NCI-H2196 (cell line): ENCODE results near the gene SQSTM1.
A peak's percentile ranks its signal among the peaks of the same experiment; 100 is the strongest.
"Not testable (repeated sequence)": the region's sequence is repeated elsewhere in the genome, so short reads cannot be mapped to it uniquely, and the experiment has no call there.

Experiments
- DNase-seq: peaks from one replicate; lab custom pipeline; 2025; ENCODE audit not compliant: unreplicated experiment; lab: John Stamatoyannopoulos, UW

Gene SQSTM1

GRCh38 chr5:179820483-179821297 is at the start of gene SQSTM1:
Gene SQSTM1 (plus strand): TSS chr5:179820905. CDS start chr5:179820937, 32 bp downstream.
- peak; percentile 80 for DNase-seq

DNA sequence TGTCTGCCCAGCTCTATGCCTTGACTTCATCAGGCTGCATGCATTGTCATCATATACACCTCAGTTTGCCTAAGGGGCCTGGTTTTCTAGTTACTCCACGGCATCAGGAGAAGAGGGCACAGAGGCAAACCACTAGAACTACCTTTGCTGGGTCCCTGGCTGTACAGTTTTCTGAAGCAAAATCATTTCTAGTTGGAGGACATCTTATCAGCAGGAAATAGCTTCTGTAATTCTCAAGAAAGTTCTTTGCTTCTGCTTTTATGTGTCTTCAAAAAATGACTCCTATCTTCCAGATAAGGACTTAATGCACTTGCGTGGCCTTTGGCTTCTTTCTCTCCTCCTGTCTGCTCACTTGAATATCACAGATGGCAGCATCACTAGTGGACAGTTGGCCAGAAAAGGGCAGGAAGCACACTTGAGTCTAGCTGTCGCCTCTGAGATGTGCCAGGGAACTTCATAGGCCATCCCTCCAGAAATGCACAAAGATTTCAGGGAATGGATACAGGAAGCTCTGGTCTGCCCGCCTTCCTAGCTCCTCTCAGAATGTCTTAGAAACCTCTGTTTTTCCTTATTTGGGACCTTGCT is 49.3 kb upstream of the SQSTM1 start:
- DNase-seq: no peak

- no peak for DNase-seq
Observed at GRCh38 chr5:179772351-179772750, 48.4 kb upstream of the SQSTM1 start.

GRCh38 chr5:179773686-179774040 is 47.0 kb upstream of the SQSTM1 start:
- DNase-seq: no peak

DNA sequence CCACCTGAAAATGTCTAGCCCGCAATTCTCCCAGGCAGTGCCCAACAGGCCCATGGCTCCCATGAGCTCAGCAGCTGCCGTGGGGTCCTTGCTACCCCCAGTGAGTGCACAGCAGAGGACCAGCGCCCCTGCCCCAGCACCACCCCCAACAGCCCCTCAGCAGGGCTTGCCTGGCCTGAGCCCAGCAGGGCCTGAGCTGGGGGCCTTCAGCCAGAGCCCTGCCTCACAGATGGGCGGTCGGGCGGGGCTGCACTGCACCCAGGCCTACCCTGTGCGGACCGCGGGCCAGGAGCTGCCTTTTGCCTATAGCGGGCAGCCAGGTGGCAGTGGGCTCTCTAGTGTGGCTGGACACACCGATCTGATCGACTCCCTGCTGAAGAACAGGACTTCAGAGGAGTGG is 46.3 kb upstream of the SQSTM1 start:
- DNase-seq: no peak

GRCh38 chr5:179776411-179776938 is 44.2 kb upstream of the SQSTM1 start:
- DNase-seq: no peak

DNA sequence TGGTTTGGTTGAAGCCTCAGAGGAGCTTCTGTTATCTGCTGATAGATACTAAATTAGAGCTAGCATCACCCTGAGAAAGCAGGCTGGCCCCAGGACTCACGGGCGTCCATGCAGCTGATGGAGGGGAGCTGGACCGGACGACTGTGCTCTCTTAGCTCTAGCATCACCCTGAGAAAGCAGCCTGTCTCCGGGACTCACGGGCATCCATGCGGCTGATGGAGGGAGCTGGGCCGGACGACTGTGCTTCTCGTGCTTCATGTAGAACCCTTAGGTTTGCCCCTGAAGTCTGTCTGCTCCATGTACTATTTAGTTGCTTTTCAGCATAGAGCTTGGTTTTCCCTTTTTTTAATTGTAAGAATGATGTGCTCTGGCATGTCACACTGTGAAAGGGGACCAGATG is 43.2 kb upstream of the SQSTM1 start:
- no peak for DNase-seq

DNA sequence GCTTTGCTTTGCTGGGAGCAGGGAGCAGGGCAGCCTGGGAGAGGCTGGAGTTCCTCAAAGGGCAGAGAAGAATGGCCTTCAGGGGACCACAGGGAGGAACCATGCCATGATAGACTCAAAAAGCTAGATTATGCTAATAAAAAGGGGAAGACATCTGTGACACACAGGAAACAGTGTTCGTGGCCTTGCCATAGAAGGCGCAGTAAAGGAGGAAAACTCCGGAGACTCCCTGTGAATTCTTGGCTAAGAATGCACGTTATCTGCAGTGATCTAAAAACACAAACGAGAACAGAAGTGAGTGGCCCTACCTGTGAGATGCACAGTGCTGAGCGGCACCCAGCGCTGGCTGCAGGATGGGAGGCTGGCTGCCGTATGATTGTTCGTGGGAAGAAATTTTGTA is 42.8 kb upstream of the SQSTM1 start:
- no peak for DNase-seq

- DNase-seq: no peak
Observed at GRCh38 chr5:179778591-179778990, 42.1 kb upstream of the SQSTM1 start.

DNA sequence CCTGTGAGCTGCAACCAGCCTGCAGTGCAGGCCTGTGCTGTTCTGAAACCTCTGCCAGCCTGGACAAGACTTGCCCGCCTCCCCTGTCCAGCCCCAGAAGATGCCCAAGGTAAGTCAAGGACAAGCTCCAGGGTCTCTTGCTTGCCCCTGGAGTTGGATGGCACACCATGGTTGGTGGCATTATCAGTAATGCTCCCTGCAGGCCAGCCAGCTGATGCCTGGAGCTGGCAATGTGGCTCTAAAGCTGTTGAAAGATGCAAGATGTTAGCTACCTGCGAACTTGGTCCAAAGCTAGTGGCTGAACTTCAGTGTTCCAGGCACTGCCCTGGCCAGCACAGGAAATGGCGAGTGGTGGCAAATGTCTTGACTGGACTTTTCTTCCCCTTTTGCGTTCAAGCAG is 40.9 kb upstream of the SQSTM1 start:
- DNase-seq: no peak

- DNase-seq: no peak
Observed at GRCh38 chr5:179780362-179780761, 40.3 kb upstream of the SQSTM1 start.

DNA sequence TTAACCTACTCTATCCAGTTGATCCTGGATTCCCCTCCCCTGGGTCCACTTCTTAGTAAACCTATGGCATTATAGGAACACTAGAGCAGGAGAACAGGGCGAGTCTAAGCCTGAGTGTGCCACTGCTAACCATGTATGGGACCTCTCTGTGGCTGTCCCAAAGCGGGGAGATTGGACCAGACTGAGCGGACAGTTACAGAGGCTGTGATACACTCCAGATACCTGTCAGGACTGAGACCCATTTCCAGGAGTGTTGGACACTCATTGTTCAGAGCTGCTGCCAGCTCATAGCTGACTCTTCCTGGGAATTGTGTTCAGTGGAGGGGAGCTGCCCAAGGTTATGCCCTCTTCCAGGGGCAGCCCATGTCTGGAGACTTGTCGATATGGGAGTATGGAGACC is 38.9 kb upstream of the SQSTM1 start:
- no peak for DNase-seq

DNA sequence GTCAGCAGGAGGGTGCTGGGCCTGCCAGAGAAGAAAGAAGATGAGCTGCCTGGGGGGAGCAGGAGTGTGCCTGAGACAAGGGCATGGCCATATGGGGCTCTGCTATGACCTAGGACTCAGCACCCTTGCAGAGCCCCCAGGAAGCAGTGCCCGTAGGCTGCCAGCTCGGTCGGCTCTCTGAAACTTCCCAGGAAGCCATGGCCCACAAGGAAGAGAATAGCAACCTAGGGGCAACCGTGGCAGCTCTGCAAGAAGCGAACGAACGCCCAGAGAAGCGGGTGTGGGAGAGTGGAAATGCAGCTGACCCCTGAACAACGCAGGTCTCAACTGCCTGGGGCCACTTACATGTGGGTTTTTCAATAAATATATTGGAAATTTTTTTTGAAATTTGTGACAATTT is 37.6 kb upstream of the SQSTM1 start:
- no peak for DNase-seq

DNA sequence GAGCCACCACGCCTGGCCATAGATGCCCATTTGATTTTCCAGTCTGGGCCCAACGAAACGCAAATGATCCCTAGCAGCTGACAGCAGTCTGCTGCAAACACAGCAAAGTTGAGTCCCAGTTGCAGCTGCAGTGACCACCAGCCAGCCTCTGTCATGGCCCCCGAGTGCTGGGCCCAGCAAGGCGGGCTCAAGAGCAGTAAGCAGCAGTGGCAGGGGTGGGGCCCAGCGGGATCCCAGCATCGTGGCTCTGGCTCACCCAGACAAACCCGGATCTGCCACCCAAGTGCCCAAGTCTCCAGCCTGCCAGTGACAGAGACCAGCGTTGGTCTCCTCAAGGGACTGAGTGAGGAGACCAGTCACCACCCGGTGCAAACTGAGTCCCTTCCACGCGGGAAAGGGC is 33.8 kb upstream of the SQSTM1 start:
- DNase-seq: no peak

DNA sequence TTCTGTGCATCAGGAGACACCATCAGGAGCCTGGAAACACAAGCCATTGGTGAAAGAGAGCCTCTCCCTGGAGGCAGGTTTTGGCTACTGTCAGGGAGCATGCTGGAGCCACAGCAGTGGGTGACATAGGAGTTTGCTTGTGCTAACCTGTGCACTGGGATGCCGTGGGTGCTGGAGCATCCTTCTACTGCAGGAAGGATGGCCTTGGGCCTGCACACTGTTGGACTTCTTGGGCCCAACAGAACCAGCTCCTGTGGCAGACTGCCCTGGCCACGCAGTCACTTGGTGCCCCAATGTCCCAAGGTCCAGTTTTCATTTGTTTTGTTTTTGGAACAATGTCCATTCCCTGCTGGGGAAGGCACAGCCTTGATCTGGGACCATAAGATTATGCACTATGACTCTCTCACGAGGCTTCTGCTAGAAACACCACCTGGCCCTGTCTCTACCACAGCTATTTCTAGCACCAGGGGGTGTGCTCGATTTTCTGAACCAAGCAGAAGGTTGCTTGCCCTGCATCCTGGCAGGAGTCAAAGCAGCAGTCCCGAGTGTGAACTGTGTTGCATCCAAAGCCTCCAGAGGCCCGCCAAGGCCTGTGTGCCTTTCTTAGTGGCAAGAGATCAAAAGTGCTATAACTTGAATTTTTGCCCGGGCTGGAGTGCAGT is 32.4 kb upstream of the SQSTM1 start:
- no peak for DNase-seq

DNA sequence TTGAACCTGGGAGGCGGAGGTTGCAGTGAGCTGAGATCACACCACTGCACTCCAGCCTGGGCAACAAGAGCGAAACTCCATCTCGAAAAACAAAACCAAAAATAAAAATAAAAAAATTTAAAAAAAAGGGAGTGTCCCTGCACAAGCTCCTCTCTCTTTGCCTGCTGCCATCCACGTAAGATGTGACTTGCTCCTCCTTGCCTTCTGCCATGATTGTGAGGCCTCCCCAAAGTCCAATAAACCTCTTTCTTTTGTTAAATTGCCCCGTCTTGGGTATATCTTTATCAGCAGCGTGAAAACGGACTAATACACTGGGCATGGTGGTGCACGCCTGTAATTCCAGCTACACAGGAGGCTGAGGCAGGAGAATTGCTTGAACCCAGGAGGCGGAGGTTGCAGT is 31.4 kb upstream of the SQSTM1 start:
- DNase-seq: not testable (repeated sequence)

DNA sequence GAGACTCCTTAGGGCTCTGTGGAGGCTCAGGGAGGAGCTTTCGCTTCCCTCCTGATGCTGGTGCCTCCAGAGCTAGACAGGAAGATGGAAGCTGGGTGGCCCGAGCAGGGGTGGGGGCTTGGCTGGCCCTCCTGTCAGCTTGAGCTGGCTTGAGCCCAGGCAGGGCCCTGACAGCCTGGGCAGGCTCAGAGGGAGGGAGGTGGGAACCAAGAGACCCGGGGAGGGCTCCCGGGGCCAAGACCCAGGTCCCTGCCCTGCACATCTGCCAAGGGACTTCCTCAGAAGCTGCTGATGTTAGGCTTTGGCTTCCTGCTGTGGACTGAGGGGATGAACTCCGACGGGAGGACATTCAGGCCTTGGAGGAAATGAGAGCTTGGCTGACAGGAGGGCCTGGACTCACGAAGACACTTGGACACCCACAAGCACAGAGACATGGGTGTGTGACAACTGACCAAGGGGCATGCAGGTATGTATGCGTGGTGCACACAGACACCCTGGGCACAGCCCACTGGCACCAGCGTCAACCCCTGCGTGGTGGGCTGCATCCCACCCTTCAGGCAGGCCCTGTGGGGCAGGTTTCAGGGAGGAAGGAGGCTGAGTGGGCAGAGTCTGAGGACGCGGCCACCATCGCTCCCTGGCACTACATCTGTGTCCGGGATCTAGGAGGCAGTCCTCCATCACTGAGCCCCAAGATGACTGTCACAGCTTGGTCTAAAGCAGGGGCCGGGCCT is 28.7 kb upstream of the SQSTM1 start:
- DNase-seq: no peak

DNA sequence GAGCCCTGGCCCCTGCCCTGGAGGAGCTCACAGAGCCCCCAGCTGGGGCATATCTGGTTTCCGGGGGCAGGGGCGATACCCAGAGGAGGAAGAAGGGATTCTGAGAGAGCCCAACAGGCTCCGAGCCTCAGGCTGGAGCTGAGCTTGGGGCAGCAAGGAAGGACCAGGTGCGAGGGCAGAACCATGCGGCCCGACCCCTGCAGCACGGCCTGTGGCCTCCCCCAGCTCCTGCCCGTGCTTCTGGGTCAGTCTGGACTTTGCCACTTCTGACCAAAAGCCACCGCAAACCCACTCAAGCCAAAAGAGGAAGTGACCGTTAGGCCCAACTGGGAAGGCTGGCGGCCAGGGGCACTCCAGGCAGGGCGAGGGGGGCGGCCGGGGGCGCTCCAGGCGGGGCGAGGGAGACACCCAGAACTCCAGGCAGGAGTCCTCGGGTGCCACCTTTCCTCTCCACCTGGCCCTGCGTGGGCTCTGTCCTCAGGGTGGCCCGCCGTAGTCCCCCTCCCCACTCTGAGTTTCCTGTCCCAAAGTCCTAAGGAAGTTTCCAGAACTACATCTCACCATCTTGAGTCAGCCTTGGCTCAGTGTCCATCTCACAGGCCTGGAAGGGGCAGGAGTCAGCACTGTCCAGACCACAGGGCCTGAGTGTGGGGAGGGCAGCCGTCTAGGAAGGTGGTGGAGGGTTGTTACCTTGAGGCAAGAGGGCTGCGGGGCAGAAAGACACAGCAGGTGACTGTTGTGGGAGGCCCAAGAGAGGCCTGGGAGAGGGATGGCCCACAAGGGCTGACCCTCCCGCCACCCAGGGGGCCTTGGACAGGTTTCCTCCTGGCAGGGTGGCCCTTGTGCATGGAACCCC is 27.9 kb upstream of the SQSTM1 start:
- DNase-seq: no peak

DNA sequence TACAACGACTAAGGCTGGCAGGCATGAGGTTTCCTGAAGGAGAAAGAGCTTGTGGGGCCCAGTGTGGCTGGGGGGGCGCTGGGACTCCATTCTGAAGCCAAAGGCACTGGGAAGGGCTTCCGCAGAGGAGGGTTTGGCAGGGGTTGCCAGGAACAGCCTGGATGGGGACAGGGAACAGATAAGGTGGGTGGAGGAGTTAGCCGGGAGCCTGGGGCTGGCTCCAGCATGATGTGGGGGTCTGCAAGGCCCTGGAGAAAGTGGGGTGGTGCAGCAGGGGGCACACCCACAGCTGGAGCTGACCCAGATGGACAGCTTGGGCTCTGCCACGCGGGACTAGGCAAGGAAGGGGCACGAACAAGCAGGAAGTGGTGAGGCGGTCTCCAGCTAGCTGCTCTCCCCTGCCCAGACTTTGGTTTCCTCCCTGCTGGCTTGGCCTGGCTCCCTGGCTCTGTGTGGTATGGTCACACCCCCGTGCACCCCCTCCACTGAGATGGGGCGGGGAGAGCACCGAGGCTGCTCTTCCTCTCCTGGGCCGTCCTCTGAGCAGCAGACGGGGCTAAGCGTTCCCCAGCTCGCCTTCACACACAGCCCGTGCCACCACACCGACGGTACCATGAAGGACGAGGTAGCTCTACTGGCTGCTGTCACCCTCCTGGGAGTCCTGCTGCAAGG is 27.1 kb upstream of the SQSTM1 start, which contains the start of gene LTC4S:
LTC4S (plus strand) TSS at position 519 of the 672 bp plus-strand sequence; CDS start at position 614, 95 bp downstream.
- no peak for DNase-seq

GRCh38 chr5:179794171-179794570 is 26.5 kb upstream of the SQSTM1 start:
- no peak for DNase-seq
